T-helper 22 cell (primary cell): ENCODE data around the gene DDX3X.
A peak's percentile ranks its signal among the peaks of the same experiment; 100 is the strongest.
"Not testable (repeated sequence)": the region's sequence is repeated elsewhere in the genome, so short reads cannot be mapped to it uniquely, and the experiment has no call there.

Source experiments
- DNase-seq: peaks from one replicate; pipeline ENCODE4 v3.0.0-alpha.2; 2020; ENCODE audit warnings: low read depth

The DDX3X gene

DNA sequence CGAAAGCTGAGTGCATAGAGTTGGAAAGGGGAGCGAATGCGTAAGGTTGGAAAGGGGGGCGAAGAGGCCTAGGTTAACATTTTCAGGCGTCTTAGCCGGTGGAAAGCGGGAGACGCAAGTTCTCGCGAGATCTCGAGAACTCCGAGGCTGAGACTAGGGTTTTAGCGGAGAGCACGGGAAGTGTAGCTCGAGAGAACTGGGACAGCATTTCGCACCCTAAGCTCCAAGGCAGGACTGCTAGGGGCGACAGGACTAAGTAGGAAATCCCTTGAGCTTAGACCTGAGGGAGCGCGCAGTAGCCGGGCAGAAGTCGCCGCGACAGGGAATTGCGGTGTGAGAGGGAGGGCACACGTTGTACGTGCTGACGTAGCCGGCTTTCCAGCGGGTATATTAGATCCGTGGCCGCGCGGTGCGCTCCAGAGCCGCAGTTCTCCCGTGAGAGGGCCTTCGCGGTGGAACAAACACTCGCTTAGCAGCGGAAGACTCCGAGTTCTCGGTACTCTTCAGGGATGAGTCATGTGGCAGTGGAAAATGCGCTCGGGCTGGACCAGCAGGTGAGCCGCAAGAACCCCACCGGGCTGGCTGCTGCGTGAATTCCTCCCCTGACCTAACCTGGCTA lies at the start of gene DDX3X:
TSS of gene DDX3X (plus strand) at position 419 of the 619 bp plus-strand sequence. CDS start at position 510, 91 bp downstream.
- DNase-seq = peak; percentile 78

DNA sequence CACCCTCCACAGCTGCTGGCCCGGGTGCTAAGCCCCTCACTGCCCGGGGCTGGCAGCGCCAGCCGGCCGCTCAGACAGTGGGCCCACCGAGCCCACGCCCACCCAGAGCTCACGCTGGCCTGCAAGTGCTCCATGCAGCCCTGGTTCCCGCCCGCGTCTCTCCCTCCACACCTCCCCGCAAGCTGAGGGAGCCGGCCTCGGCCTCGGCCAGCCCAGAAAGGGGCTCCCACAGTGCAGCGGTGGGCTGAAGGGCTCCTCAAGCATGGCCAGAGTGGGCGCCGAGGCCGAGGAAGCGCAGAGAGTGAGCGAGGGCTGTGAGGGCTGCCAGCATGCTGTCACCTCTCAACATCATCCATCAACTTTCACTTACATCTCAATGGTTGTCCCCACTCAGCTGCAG lies 48.0 kb upstream of the DDX3X start:
- DNase-seq = not testable (repeated sequence)

DNA sequence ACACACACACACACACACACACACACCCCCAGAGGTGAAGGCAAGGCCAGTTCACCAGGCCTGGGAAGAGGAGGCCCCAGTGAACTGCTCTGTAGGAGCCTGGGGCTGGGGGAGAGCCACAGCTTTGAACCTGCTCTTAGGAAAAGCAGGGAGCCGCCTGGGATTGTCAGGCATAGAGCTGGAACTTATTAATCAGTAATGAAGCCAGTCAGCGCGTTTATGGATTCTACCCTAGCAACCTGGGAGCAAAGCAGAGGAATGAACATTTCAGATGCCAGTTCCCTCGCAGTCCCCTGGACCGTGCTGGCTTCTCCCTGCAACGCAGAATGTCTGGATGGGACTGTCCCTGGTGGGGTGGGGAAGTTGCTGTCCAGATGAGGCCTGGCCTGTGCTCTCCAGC lies 45.3 kb upstream of the DDX3X start:
- no peak for DNase-seq

DNA sequence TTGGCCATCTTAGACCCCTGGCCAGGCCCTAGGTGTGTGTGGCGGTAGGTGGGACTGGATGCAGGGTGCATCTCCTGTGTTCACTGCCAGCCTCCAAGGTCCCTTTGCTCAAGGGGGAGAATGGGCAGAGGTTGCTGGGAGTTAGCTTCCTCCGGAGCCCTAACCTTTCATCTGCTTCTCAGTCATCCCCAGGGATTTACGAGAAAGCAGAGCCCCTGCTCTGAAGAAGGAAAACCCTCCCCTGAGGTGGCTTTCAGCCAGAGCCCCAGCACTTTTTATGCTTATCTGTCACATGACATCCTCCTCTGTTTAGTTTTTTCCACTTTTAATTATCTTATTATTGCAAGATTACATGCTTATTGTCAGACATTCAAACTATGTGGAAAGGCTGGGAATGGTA lies 44.9 kb upstream of the DDX3X start:
- no peak for DNase-seq

DNA sequence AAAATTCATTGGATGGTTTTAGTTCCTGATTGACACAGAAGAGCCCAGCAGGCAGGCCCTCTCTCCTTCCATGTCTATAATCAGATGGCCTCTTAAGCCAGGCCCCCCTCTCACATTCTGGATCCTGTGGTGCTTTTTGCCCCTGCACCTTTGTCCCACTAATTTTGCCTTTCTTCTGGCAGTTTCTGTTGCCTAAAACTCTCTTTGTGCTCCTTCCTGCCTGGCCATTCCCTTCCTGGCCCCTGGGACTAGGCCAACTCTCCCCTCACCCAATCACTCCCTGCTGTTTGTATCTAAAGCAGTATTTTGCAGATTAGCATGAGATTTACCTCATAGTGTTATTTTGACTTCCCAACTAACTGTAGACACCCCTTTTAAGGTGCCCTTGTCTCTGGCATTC lies 42.7 kb upstream of the DDX3X start:
- DNase-seq = no peak

DNA sequence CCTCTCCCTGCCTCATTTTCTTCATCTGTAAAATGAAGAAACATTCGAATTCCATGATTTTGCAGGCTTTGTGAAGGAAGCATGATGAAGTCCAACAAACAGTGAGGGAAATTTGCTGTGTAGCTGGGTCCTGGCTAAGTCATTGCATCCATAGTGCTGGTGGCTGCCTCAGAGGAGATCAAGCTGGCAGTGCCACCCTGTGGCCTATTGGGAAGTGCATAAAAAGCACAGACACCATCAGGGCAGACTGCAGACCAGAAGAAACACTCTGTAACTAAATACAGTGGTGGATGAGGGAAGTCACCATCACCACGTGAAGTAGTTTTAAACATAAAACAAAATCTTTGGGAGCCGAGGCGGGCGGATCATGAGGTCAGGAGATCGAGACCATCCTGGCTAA lies 40.7 kb upstream of the DDX3X start:
- no peak for DNase-seq

DNA sequence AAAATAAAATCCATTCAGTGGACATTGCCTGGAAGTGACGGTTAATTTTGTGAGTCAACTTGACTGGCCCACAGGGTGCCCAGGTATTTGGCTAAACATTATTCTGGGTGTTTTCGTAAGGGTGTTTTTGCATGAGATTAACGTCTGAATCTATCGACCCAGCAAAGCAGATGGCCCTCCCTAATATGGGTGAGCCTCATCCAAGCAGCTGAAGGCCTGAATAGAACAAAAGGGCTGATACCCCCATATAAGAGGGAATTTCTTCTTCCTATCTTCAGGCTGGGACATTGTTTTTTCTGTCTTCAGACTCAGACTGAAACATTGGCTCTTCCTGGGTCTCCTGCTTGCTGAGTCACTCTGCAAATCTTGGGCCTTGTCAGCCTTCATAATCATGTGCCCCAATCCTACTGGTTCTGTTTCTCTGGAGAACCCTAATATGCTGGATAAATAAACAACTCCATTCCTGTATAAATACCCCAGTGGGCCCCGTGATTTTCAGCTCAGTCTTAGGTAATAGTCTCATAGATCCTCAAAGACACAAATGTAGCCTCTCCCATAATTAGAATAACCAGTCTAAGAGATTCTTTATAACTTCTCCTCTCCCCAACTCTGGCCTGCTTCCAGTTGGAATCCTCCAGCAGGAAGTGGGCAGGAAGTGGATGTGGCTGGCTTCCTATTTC lies 33.1 kb upstream of the DDX3X start:
- no peak for DNase-seq

DNA sequence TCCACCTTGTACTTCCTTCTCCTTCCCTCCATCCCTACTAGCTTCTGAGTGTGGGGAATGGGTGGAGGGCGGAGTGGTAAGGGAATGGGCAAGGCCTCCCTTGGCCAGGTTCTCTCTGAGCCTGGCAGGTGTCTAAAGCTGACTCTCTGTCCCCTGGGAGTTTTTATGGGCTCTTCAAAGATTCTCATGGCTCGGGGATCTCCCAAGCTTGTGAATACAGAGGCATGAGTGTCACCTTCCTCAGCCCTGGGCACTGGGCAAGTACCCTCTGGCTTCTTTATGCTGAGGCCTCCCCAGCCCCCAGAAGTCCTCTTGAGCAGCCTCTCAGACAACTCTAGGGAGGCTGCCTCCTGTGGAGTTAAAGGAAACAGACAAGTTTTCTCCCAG lies 32.5 kb upstream of the DDX3X start:
- no peak for DNase-seq

DNA sequence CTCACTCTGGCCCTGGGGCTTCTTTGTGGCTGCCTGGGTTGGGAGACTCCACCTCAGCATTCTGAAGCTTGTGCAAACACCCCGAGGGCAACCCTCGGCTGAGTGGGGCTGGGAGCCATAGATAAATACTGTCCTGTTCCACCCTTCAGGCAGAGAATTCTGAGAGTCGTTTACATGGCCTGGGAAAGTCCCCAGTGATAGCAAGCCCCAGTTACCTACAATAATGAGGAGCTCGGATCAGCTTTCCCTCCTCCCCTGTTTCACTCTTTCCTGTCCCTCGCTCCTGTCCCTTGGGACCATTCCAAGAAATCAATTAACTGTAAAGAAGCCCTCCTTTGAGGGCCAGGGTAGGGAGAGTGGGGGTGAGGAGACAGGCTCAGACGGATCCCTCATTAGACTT lies 31.6 kb upstream of the DDX3X start:
- no peak for DNase-seq

DNA sequence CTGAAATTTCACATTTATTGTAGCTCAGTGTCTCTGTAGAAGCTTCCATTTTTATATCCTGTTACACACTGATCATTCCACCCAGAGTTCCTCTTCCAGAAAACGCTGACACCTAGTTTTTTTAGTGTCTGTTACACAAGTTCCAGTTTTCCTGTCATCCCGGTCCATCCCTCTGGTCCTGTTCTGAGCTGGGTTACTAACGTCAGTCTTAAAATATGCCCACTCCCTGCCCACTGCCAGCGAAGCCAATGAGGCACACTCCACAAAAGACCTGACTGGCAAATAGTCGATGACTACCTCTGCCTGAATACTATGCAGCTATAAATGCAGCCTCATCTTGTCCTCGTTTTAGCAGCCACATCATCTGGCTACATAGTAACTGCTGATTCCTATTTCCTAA lies 30.9 kb upstream of the DDX3X start:
- DNase-seq = no peak

DNA sequence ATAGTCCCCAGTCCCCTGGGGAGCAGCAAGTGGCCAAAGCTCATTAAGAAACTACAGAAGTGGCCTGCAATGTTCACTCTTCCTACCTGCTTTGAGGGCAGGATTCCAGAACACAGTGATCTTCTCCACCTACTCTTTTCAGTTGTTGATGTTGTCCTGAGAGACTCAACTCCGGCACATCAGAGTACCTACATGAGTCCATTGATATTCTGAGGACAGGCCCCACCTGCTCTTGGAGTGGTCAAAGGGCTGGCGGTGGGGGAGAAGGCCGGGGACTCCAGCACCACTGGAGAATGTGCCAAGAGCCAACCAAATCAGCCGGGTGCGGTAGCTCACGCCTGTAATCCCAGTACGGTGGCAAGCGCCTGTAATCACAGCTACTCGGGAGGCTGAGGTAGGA lies 29.8 kb upstream of the DDX3X start:
- DNase-seq = no peak

DNA sequence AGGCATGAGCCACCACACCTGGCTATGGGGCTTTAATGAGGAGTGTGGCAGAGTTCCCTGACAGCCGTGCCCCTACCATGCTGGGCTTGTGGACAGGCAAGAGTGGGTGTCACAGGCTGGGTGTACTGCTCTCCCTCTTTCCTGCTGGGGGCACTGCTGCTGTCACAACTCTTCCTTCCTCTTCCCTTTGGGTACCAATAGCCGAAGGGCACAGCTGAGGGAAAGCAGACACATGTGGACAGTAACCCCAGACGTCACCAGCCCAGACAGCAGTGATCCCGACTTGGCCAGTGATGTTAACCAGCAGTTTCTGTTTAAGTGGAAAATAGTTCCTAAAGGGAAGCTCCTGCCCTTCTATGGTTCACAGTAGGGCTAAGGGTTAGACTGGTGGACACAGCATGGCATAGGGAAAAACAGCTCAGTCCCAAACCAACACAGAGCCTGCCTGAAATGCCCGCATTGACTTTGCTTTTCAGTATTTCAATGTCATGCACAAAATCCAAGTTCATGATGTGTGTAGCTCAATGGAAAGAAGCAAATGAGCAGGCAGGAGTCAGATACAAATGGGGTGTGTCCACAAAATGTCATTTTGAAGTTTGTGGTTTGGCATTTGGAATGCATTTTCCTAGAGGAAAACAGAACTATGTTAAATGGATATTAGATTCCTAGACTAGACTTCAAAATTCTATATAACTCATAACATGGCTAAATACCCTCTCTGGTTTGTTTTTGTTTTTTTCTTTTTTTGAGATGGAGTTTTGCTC lies 24.9 kb upstream of the DDX3X start:
- DNase-seq = no peak

DNA sequence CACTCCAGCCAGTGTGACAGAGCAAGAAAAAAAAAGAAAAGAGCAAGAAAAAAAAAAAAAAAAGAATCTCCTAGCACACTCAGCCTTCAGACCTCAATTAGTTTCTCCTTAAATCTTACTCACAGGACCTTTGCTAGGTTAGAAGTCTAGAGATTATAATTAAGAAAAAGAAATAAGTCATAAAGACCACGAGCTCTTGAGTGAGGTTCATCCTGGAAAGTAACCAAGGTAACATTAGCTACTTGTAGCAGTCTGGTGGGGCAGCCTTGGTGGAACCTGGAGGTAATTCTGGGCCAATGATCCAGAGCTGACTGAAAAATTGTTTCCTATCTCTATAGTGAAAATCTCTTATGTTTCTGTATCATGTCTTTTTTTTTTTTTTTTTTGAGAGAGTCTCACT lies 21.2 kb upstream of the DDX3X start:
- no peak for DNase-seq

DNA sequence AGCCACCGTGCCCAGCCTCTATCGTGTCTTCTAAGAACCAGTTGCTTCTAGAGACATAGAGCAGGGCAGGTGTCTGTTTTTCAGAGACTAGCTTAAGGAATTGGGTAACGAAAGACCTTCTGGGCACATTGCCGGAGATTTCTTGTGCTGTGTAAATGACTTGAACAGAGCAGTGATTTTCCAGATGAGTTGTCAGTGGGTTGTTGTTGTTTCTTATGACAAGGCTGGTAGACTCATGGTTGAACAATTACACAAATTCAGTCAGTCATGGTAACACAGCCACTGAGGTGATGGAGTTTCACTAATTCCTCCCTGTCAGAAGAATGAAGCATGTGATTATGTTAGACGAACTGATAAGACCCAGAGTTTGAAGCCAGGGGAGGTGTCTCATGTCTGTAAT lies 20.5 kb upstream of the DDX3X start:
- no peak for DNase-seq

DNA sequence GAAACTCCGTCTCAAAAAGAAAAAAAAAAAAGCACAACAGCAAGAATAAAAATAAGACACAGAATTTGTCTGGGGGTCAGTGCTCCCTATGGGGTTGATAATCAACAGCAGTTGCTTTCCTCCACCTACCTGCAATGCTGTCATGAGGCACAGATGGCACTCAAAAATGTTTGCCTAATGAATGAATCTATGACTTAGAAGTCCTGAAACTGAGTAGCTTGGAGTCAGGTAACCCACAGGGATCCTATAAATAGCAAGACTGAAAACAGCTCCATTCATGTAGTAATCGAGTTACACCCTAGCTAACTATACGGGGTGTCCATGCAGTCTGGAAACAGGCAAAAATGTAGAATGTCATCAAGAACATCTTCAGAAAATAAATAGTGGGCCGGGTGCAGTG lies 19.8 kb upstream of the DDX3X start:
- no peak for DNase-seq

DNA sequence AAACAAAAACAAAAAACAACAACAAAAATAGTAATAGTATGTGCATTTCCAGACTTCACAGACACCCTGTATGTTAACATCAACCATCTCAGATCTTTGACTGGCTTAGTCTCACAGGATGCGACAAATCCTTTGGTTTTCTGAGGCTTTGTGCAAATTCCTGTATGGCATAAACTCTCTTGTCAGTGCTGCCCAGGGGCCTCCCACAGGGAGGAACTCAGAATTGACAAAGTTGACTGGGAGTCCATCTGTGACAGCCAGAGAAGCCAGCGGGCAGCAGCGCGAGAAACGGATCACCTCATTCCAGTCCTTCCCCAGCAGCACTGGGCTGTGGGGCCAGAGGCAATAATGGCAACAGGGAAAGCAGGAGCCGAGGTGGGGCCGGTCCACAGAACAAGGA lies 19.1 kb upstream of the DDX3X start:
- DNase-seq = no peak

DNA sequence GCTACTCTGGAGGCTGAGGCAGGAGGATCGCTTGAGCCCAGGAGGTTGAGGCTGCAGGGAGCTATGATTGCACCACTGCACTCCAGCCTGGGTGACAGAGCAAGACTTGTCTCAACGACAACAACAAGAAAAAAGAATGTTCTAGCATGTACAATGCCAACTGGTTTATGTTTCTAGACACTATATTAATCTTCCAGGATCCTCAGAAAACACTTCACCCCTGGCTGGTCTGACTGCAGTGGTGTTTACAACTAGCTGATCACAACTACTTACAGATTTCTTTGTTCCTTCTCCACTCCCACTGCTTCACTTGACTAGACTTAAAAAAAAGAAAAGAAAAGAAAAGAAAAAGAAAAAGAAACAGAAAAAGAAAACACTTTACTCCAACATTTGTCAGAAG lies 17.7 kb upstream of the DDX3X start:
- DNase-seq = not testable (repeated sequence)

DNA sequence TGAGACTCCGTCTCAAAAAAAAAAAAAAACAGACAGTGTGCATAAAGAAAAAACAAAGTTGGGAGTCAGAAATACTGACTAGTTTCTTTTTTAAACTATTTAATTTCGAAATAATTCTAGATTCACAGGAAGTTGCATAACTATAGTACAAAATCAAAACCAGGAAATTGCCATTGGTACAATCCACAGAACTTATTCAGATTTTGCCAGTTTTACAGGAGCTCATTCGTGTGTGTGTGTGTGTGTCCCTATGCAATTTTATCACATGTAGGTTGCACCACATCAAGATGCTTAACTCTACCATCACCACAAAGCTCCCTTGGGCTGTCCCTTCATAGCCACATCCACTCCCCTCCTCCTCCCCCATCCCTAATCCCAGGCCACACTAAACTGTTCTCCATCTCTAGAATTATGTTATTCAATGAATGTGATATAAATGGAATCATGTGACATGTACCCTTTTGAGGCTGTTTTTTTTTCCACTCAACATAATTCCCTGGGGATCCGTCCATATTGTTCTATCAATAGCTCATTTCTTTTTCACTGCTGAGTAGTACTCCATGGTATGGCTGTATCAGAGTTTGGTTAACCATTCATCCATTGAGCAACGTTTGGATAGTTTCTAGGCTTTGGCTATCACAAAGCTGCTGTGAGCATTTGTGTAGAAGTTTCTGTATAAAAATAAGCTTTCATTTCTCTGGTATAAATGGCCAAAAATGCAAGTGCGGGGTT lies 16.3 kb upstream of the DDX3X start:
- no peak for DNase-seq

DNA sequence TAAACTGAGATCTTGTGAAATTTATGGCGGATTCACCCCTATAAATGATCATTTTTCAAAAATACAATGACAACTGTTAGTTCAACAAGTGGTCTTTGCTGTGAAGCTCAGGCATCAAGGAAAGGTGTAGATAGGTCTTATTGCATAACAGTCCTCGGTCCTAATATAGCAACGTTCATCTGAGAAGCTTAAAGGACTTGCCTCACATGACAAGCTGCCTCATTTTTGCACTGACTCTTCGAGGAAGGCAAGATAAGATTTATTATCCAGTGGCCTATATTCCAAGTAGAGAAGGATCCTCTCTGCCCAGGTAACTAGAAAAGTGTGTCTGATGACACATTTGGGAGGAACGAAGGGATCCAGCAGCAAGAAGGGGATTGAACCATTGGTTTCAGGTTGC lies 13.6 kb upstream of the DDX3X start:
- no peak for DNase-seq

DNA sequence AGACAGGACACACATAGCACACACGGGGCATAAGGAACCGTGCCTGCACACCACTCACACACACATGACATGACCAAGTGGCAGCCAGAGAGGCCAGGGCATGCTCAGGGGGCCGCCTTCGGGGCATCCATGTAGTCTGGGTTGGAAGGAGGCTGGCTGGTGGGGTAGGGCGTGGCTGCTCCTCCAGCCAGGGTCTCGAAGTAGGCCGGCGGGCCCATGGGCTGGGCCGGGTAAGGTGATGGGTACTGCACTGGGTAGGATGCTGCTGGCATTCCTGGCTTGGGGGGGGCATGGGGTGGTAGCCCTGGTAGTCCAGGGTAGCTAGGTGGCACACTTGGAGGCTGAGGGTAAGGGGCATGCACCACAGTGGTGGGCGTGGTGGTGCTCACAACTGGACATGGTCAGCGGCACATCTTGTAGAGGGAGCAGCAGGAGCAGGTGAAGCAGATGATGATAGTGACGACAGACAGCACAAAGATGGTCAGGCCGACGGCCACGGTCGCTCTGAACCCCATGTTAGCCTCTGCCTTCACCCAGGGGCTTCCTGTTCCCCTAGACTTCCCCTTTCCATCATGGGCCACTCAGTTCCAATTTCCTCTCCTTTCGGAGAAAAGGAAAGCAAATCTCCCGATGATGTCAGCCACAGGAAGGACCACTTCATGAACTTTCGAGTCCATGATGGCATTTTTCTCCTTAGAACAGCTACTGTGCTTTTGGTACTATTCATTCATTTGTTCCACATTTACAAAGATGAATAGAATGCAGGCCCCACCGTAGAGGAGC lies 10.9 kb upstream of the DDX3X start:
- DNase-seq = no peak

DNA sequence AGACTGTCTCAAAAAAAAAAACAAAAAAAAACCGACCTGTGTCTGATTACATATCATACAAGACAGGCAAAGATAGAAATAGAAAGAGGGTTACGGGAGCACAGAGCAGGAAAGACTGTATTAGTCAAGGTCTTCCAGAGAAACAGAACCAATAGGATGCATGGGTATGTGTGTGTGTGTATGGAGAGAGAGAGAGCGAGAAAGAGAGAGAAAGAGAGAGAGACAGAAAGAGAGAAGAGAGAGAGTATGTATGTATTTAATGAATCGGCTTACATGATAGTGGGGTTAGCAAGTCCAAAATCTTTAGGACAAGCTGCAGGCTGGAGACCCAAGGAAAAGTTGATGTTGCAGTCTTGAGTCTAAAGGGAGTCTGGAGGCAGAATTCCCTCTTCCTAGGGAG lies 7.5 kb upstream of the DDX3X start:
- no peak for DNase-seq

DNA sequence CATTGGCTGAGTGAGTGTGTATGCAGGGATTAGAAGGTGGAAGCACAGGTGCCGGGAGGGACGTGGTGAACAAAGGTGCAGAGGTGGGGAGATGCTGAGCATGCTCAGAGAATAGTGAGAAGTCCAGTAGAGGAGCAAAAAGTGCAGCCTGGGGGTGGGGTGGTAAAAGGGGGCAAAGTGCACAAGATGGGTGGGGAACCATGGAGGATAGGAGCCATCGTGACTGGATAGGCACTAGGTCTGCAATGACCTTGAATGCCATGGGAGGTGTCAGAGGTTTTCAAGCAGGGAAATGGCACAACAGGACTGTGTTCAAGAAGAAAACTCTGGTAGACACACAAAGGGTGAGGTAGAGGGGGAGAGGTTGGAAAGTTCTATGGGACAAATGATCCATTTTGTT lies 6.6 kb upstream of the DDX3X start:
- no peak for DNase-seq
